HepG2 (cell line): ENCODE measurements around the gene ANKRD10. TPM values are rescaled to one million over a fixed set of nuclear protein-coding genes. Genes with fewer than 3 reads are reported as not detected.

Source experiments
- CEBPB ChIP-seq: IDR thresholded peaks from 2 replicates; pipeline ENCODE4 v1.6.1; 2011; ENCODE audit warnings: low read depth, low read length, improper control_type of control experiment, borderline replicate concordance
- EP300 ChIP-seq, 3 experiments: sonication (generic) in 1 of 3; formaldehyde crosslinking in 1 of 3; IDR thresholded peaks; 2 replicates each; pipeline versions ENCODE4 v1.5.1 to v1.6.1; 2011 to 2020; ENCODE audit warnings: low read depth in 2 of 3, low read length in 2 of 3, borderline replicate concordance in 1 of 3, improper control_type of control experiment in 1 of 3, mild to moderate bottlenecking in 1 of 3, missing genetic modification reagents in 1 of 3, moderate library complexity in 1 of 3
- FOXK2 ChIP-seq: fragments of 450-650 bp; IDR thresholded peaks from 2 replicates; pipeline ENCODE4 v1.6.1; 2016
- GATA4 ChIP-seq: sonication (generic); IDR thresholded peaks from 2 replicates; pipeline ENCODE4 v1.6.1; 2016; ENCODE audit warnings: antibody characterized with exemption, low read depth, borderline replicate concordance
- GATAD2A ChIP-seq: IDR thresholded peaks from 2 replicates; pipeline ENCODE4 v1.6.1; 2016
- MAFG ChIP-seq: sonication (generic); formaldehyde crosslinking; IDR thresholded peaks from 2 replicates; pipeline ENCODE4 v1.5.1; 2020; ENCODE audit warnings: mild to moderate bottlenecking, missing genetic modification reagents
- NFE2L2 ChIP-seq: fragments of 150-350 bp; IDR thresholded peaks from 2 replicates; pipeline ENCODE4 v1.6.1; 2014; ENCODE audit warnings: low read length
- SETDB1 ChIP-seq: sonication (generic); formaldehyde crosslinking; IDR thresholded peaks from 2 replicates; pipeline ENCODE4 v1.5.1; 2020; ENCODE audit warnings: missing genetic modification reagents, mild to moderate bottlenecking, borderline replicate concordance
- SOX13 ChIP-seq, 3 experiments: fragments of 450-650 bp in 1 of 3; sonication (generic) in 1 of 3; formaldehyde crosslinking in 1 of 3; IDR thresholded peaks in 2 of 3; conservative IDR thresholded peaks in 1 of 3; 2 replicates each; pipeline versions ENCODE4 v1.5.0 to v1.6.1; 2016 to 2020; ENCODE audit warnings: antibody characterized with exemption in 1 of 3, mild to moderate bottlenecking in 1 of 3, missing compliant biosample characterization in 1 of 3, missing genetic modification reagents in 1 of 3, moderate library complexity in 1 of 3
- TEAD3 ChIP-seq: optimal IDR thresholded peaks from 2 replicates; pipeline ENCODE3; 2016; ENCODE audit warnings: borderline replicate concordance
- polyA plus RNA-seq, 8 experiments: library from polyadenylated mRNA; depleted of rRNA in 3 of 8; stranded (reverse) in 7 of 8; unstranded in 1 of 8; fragments of >200 nt; fragmentation: Illumina TruSeq in 4 of 8; extraction: Trizol in 4 of 8; gene quantifications; 2 replicates each; pipeline versions ENCODE4 v1.2.1 to v1.2.3, GENCODE V29; 2011 to 2016; ENCODE audit warnings: low read depth in 4 of 8, missing spikeins in 1 of 8, mixed read lengths in 1 of 8; ENCODE audit not compliant: insufficient read depth in 1 of 8
- total RNA-seq, 5 experiments: library from RNA; depleted of rRNA; stranded (reverse); fragments of >200 nt; fragmentation: Illumina TruSeq; extraction: Trizol; gene quantifications; 2 replicates each; pipeline ENCODE4 v1.2.3, GENCODE V29; 2016; ENCODE audit warnings: low read depth in 1 of 5
- TF ChIP-seq, protein P1 (sequence below): IDR thresholded peaks from 2 replicates; pipeline ENCODE4 v1.6.1; 2016; ENCODE audit warnings: missing compliant biosample characterization, missing genetic modification reagents, borderline replicate concordance
- TF ChIP-seq, protein P2 (sequence below): sonication (generic); formaldehyde crosslinking; IDR thresholded peaks from 2 replicates; pipeline ENCODE4 v1.5.0; 2020; ENCODE audit warnings: missing genetic modification reagents, mild to moderate bottlenecking, borderline replicate concordance
- TF ChIP-seq, protein P3 (sequence below): IDR thresholded peaks from 2 replicates; pipeline ENCODE4 v1.6.1; 2016; ENCODE audit warnings: mild to moderate bottlenecking
- TF ChIP-seq, protein P4 (sequence below): IDR thresholded peaks from 2 replicates; pipeline ENCODE4 v1.6.1; 2016

ANKRD10 gene
- total and polyA plus RNA-seq, 2 of the 13 experiments (the other 11 are each of a cell fraction or from before 2014, with no cell fraction given) = 108 to 115 TPM

DNA sequence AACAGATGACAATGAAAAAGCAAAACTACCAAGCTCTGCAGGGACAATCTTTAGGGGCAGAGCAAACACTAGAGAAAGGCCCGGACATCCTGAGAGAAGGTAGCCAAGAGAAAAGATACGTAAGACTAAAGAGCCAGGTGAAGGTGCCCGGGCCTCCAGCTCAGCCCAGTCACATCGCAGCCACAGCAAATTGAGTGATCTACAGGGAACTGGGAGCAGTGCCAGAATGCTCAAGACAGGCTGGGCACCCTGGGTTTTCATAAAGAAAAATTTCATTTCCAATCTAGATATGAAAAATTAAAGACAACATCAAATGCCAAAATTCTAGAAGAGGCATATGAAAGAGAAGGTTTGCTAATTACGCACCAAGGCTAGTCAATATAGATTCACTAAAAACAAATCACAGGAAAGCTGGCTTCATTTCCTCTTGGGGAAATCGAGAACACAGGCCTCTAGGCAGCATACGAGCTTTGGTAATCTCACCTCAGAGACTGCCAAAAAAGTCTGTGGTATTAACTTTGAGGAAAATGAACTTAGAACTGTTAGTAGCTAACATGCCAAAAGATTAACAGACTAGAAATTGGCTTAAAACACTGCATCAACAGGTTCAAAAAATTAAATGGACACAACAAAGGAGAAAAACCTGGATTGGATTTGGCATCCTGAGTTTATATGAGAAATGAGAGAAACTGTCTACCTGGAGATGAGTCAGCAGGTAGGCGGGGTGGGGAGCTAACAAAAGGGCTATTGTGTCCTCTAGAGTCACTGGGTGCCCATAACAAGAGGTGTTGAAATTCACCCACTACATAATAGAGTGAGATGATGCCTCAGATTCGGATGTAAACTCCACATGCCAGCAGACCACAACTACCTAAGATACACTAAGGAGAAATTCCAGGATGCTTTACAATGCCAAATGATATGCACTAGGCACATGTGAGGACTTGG, 6.6 kb downstream of the ANKRD10 start (continued):
- TF ChIP-seq, protein P1, sequence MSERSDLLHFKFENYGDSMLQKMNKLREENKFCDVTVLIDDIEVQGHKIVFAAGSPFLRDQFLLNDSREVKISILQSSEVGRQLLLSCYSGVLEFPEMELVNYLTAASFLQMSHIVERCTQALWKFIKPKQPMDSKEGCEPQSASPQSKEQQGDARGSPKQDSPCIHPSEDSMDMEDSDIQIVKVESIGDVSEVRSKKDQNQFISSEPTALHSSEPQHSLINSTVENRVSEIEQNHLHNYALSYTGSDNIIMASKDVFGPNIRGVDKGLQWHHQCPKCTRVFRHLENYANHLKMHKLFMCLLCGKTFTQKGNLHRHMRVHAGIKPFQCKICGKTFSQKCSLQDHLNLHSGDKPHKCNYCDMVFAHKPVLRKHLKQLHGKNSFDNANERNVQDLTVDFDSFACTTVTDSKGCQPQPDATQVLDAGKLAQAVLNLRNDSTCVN = no peak
- TF ChIP-seq, protein P2, sequence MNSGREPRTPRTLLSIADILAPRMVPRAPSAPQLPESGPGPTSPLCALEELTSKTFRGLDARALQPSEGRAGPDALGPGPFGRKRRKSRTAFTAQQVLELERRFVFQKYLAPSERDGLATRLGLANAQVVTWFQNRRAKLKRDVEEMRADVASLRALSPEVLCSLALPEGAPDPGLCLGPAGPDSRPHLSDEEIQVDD = no peak
- TF ChIP-seq EP300 (IDR thresholded peaks at IDR 0.05; ENCODE audit: low read depth in 2 of 2, low read length in 2 of 2) = peak in 1 of 2 experiments; percentile 39; a peak in 2 of 4 replicates
- TF ChIP-seq EP300 (CRISPR knock-in tag; IDR thresholded peaks at IDR 0.05; ENCODE audit: borderline replicate concordance) = peak; percentile 56; the same call in 1 of the 2 replicates
- TF ChIP-seq MAFG (CRISPR knock-in tag) = 0 out of 2 replicates have a peak, but pooled peaks have one; percentile 39
- no peak for TF ChIP-seq GATA4
- TF ChIP-seq, protein P3, sequence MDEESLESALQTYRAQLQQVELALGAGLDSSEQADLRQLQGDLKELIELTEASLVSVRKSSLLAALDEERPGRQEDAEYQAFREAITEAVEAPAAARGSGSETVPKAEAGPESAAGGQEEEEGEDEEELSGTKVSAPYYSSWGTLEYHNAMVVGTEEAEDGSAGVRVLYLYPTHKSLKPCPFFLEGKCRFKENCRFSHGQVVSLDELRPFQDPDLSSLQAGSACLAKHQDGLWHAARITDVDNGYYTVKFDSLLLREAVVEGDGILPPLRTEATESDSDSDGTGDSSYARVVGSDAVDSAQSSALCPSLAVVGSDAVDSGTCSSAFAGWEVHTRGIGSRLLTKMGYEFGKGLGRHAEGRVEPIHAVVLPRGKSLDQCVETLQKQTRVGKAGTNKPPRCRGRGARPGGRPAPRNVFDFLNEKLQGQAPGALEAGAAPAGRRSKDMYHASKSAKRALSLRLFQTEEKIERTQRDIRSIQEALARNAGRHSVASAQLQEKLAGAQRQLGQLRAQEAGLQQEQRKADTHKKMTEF = 0 out of 2 replicates have a peak, but pooled peaks have one; percentile 33
- peak; percentile 77 for TF ChIP-seq TEAD3
- peak; percentile 60; the same call in 1 of the 2 replicates for TF ChIP-seq CEBPB
- peak; percentile 84 for TF ChIP-seq NFE2L2
- TF ChIP-seq, protein P4, sequence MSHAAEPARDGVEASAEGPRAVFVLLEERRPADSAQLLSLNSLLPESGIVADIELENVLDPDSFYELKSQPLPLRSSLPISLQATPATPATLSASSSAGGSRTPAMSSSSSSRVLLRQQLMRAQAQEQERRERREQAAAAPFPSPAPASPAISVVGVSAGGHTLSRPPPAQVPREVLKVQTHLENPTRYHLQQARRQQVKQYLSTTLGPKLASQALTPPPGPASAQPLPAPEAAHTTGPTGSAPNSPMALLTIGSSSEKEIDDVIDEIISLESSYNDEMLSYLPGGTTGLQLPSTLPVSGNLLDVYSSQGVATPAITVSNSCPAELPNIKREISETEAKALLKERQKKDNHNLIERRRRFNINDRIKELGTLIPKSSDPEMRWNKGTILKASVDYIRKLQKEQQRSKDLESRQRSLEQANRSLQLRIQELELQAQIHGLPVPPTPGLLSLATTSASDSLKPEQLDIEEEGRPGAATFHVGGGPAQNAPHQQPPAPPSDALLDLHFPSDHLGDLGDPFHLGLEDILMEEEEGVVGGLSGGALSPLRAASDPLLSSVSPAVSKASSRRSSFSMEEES (CRISPR knock-in tag) = no peak
- TF ChIP-seq FOXK2 = 0 out of 2 replicates have a peak, but pooled peaks have one; percentile 24
- TF ChIP-seq SOX13 (IDR thresholded peaks at IDR 0.05) = peak; percentile 70
- peak in 1 of 2 experiments; percentile 90; a peak in 2 of 4 replicates for TF ChIP-seq SOX13 (CRISPR knock-in tag; conservative IDR thresholded peaks at IDR 0.05 in 1 of 2, IDR thresholded peaks at IDR 0.05 in 1 of 2)
- TF ChIP-seq SETDB1 = no peak
- peak; percentile 50; the same call in 1 of the 2 replicates for TF ChIP-seq GATAD2A (CRISPR knock-in tag)
